ENCODE data around the gene ZNF627.
"Not testable (repeated sequence)": the region's sequence is repeated elsewhere in the genome, so short reads cannot be mapped to it uniquely, and the experiment has no call there.

Gene ZNF627

GRCh38 chr19:11574689-11575088 lies 22.6 kb upstream of the ZNF627 start:
- no peak for DNase-seq (ENCODE audit: low spot score)

- DNase-seq (ENCODE audit: low spot score), result no peak
Observed at GRCh38 chr19:11576227-11576626, 21.1 kb upstream of the ZNF627 start.

- no peak for DNase-seq (ENCODE audit: low spot score)
Observed at GRCh38 chr19:11577451-11578257, 19.6 kb upstream of the ZNF627 start, which contains the start of gene ACP5. TSS of gene ACP5 (minus strand) at chr19:11577645. CDS start at chr19:11577317, 328 bp downstream.

- no peak for DNase-seq (ENCODE audit: low spot score)
Observed at GRCh38 chr19:11578258-11579142, 18.8 kb upstream of the ZNF627 start.

GRCh38 chr19:11580116-11580515 lies 17.2 kb upstream of the ZNF627 start:
- no peak for DNase-seq (ENCODE audit: low spot score)

- no peak for DNase-seq (ENCODE audit: low spot score)
Observed at GRCh38 chr19:11581740-11582139, 15.5 kb upstream of the ZNF627 start.

- DNase-seq (ENCODE audit: low spot score), result no peak
Observed at GRCh38 chr19:11586331-11586730, 11.0 kb upstream of the ZNF627 start.

- peak; percentile 72 for DNase-seq (ENCODE audit: low spot score)
Observed at GRCh38 chr19:11587302-11587974, 9.8 kb upstream of the ZNF627 start.

GRCh38 chr19:11587975-11588631 lies 9.2 kb upstream of the ZNF627 start:
- DNase-seq (ENCODE audit: low spot score), result no peak

GRCh38 chr19:11594084-11594483 lies 3.2 kb upstream of the ZNF627 start:
- DNase-seq (ENCODE audit: low spot score), result no peak

GRCh38 chr19:11596156-11596555 lies 1.1 kb upstream of the ZNF627 start:
- DNase-seq (ENCODE audit: low spot score), result no peak

- no peak for DNase-seq (ENCODE audit: low spot score)
Observed at GRCh38 chr19:11598103-11598483, 810 bp downstream of the ZNF627 start.

GRCh38 chr19:11598746-11599145 lies 1.5 kb downstream of the ZNF627 start:
- no peak for DNase-seq (ENCODE audit: low spot score)

- DNase-seq (ENCODE audit: low spot score), result not testable (repeated sequence)
Observed at GRCh38 chr19:11599704-11600103, 2.4 kb downstream of the ZNF627 start.

GRCh38 chr19:11606484-11606883 lies 9.2 kb downstream of the ZNF627 start:
- DNase-seq (ENCODE audit: low spot score), result no peak

GRCh38 chr19:11611730-11612129 lies 14.4 kb downstream of the ZNF627 start:
- no peak for DNase-seq (ENCODE audit: low spot score)

- peak; percentile 63 for DNase-seq (ENCODE audit: low spot score)
Observed at GRCh38 chr19:11612816-11613511, 15.7 kb downstream of the ZNF627 start.

- no peak for DNase-seq (ENCODE audit: low spot score)
Observed at GRCh38 chr19:11617180-11618062, 20.1 kb downstream of the ZNF627 start.

- no peak for DNase-seq (ENCODE audit: low spot score)
Observed at GRCh38 chr19:11620553-11620952, 23.3 kb downstream of the ZNF627 start.

GRCh38 chr19:11622401-11622800 lies 25.1 kb downstream of the ZNF627 start:
- not testable (repeated sequence) for DNase-seq (ENCODE audit: low spot score)
